A673 (cell line): ENCODE measurements around the gene C8B. TPM values are rescaled to one million over a fixed set of nuclear protein-coding genes. Genes with fewer than 3 reads are reported as not detected.

Experiments used
- BruUV-seq: library from RNA; stranded (reverse); fragments of 400-500 nt; replicated peaks from 2 replicates; lab custom pipeline; 2021; lab: Mats Ljungman, UMichigan
- CTCF ChIA-PET: fragments of 300-600 bp; sonication (Branson Sonifier 250); formaldehyde crosslinking; loops from one replicate; lab custom pipeline; 2022; ENCODE audit warnings: antibody characterized with exemption; lab: Charles Lee
- POLR2A ChIA-PET: fragments of 300-600 bp; sonication (Branson Sonifier 250); formaldehyde crosslinking; loops from one replicate; lab custom pipeline; 2022; ENCODE audit warnings: antibody characterized with exemption; ENCODE audit not compliant: low non-redundant PET; lab: Charles Lee
- DNase-seq: peaks from one replicate; pipeline ENCODE4 v3.0.0-alpha.2; 2015; ENCODE audit warnings: low spot score
- H3K27ac ChIP-seq: fragments of 200-600 bp; sonication (generic); 2 replicates; pipeline ENCODE4 v1.5.1; 2016; ENCODE audit warnings: mixed run types, low read depth, mild to moderate bottlenecking, mixed read lengths, antibody characterized with exemption, low read length; ENCODE audit not compliant: poor library complexity, severe bottlenecking
- H3K27me3 ChIP-seq: fragments of 200-600 bp; sonication (generic); replicated peaks from 2 replicates; pipeline ENCODE4 v1.6.1; 2017; ENCODE audit warnings: mixed run types, low read depth, mild to moderate bottlenecking, mixed read lengths, antibody characterized with exemption, low read length; ENCODE audit not compliant: insufficient read depth, poor library complexity
- H3K36me3 ChIP-seq: fragments of 200-600 bp; sonication (generic); 2 replicates; pipeline ENCODE4 v1.6.1; 2016; ENCODE audit warnings: mixed run types, mild to moderate bottlenecking, mixed read lengths, antibody characterized with exemption, low read length; ENCODE audit not compliant: insufficient read depth, poor library complexity, severe bottlenecking
- H3K4me1 ChIP-seq: fragments of 200-600 bp; sonication (generic); 2 replicates; pipeline ENCODE4 v1.6.1; 2017; ENCODE audit warnings: mixed run types, mild to moderate bottlenecking, mixed read lengths, antibody characterized with exemption, low read length; ENCODE audit not compliant: insufficient read depth, poor library complexity, severe bottlenecking
- H3K4me3 ChIP-seq: fragments of 200-600 bp; sonication (generic); 2 replicates; pipeline ENCODE4 v1.5.1; 2016; ENCODE audit warnings: low read depth, mixed run types, mild to moderate bottlenecking, mixed read lengths, low read length; ENCODE audit not compliant: poor library complexity, severe bottlenecking
- H3K9me3 ChIP-seq: fragments of 200-600 bp; sonication (generic); 2 replicates; pipeline ENCODE4 v1.6.1; 2016; ENCODE audit warnings: mixed run types, low read depth, mild to moderate bottlenecking, mixed read lengths, antibody characterized with exemption, low read length; ENCODE audit not compliant: poor library complexity, severe bottlenecking
- CTCF ChIP-seq: fragments of 300-800, 200-600 bp; sonication (generic); conservative IDR thresholded peaks from 2 replicates; pipeline ENCODE4 v1.5.1; 2017; ENCODE audit warnings: low read depth, mild to moderate bottlenecking, antibody characterized with exemption, low read length, moderate library complexity, mixed read lengths
- EZH2 ChIP-seq: fragments of 200-600 bp; sonication (generic); IDR thresholded peaks from 2 replicates; pipeline ENCODE4 v1.6.1; 2017; ENCODE audit warnings: borderline replicate concordance, low read depth, mild to moderate bottlenecking, mixed read lengths, antibody characterized with exemption, low read length; ENCODE audit not compliant: poor library complexity, severe bottlenecking
- intact Hi-C: fragments of 100-400 bp; cut with micrococcal nuclease; formaldehyde crosslinking; loops from one replicate; pipeline ENCODE4 v1.10.0; 2022; ENCODE audit not compliant: unreplicated experiment
- total RNA-seq: library from RNA; stranded (reverse); gene quantifications from 2 replicates; pipeline ENCODE4 v1.2.3, GENCODE V29; 2021

The C8B gene
- total RNA-seq, 1 experiment from 2014 or later = 0.39 TPM

GRCh38 chr1:57007472-57007871, 41.7 kb upstream of the C8B start:
- intact Hi-C loops = no loop called here
- DNase-seq = no peak
- POLR2A ChIA-PET = no interaction called here
- BruUV-seq = no TSS peak
- CTCF ChIA-PET = no interaction called here
- no peaks in the 10 kb centered on the region for H3K27me3 ChIP-seq
- H3K4me3 ChIP-seq = no peak overlapping the region
- H3K4me1 ChIP-seq = no peaks in the 10 kb centered on the region
- no peak for TF ChIP-seq CTCF
- no peak for TF ChIP-seq EZH2
- no peak overlapping the region for H3K27ac ChIP-seq
- no peaks in the 10 kb centered on the region for H3K9me3 ChIP-seq
- H3K36me3 ChIP-seq = peaks cover 23% of the 10 kb centered on the region

- intact Hi-C loops = no loop called here
- Histone ChIP-seq H3K4me1 (peaks cover 6% of the 10 kb centered on the region), H3K9me3 (no peaks in the 10 kb centered on the region), H3K36me3 (peaks cover 3% of the 10 kb centered on the region), H3K4me3 (no peak overlapping the region), H3K27me3 (no peaks in the 10 kb centered on the region), H3K27ac (no peak overlapping the region)
- ChIA-PET POLR2A (no interaction called here), CTCF (no interaction called here)
- peak; percentile 11 for DNase-seq
- no peak for TF ChIP-seq EZH2
- TF ChIP-seq CTCF = no peak
- BruUV-seq = no TSS peak
Observed at GRCh38 chr1:57003398-57004139, 37.8 kb upstream of the C8B start.

- ChIA-PET POLR2A (no interaction called here), CTCF (no interaction called here)
- no peak for DNase-seq
- TF ChIP-seq CTCF (no peak), EZH2 (no peak)
- Histone ChIP-seq H3K27ac (no peak overlapping the region), H3K9me3 (no peaks in the 10 kb centered on the region), H3K27me3 (no peaks in the 10 kb centered on the region), H3K36me3 (peaks cover 18% of the 10 kb centered on the region), H3K4me3 (no peak overlapping the region), H3K4me1 (no peaks in the 10 kb centered on the region)
- no TSS peak for BruUV-seq
- intact Hi-C loops = no loop called here
Observed at GRCh38 chr1:56995414-56996100, 29.7 kb upstream of the C8B start.
